Breast epithelium (tissue), 4 donors: ENCODE results near the gene GTF2H2. TPM values are rescaled to one million over a fixed set of nuclear protein-coding genes. Genes with fewer than 3 reads are reported as not detected.
"Not testable (repeated sequence)": the region's sequence is repeated elsewhere in the genome, so short reads cannot be mapped to it uniquely, and the experiment has no call there.

ENCODE experiments used
- DNase-seq, 2 donors: peaks; one replicate each; pipeline ENCODE4 v3.0.0-alpha.2; 2019; ENCODE audit warnings: low spot score in 2 of 2
- H3K27ac ChIP-seq, 2 donors: fragments of 200-600 bp; sonication (generic) in 1 of 2; one replicate each; pipeline ENCODE4 v1.5.1; 2016 to 2019; ENCODE audit warnings: mild to moderate bottlenecking in 1 of 2
- H3K27me3 ChIP-seq, 2 donors: fragments of 200-600 bp; sonication (generic) in 1 of 2; one replicate each; pipeline versions ENCODE4 v1.5.1 to v1.6.0; 2017 to 2019; ENCODE audit warnings: control low read depth in 1 of 2, mild to moderate bottlenecking in 1 of 2
- H3K36me3 ChIP-seq: fragments of 200-600 bp; one replicate; pipeline ENCODE4 v1.5.1; 2019
- H3K4me1 ChIP-seq, 2 donors: fragments of 200-600 bp; sonication (generic); one replicate each; pipeline ENCODE4 v1.5.1; 2016 to 2019; ENCODE audit warnings: control low read depth in 1 of 2
- H3K4me3 ChIP-seq, 3 donors: fragments of 200-600 bp; sonication (generic); 1 replicate in 2 of 3; 2 replicates in 1 of 3; pipeline ENCODE4 v1.5.1; 2016 to 2019; ENCODE audit warnings: mild to moderate bottlenecking in 3 of 3, moderate library complexity in 2 of 3
- H3K9me3 ChIP-seq, 2 donors: fragments of 200-600 bp; sonication (generic) in 1 of 2; one replicate each; pipeline ENCODE4 v1.5.1; 2016 to 2019; ENCODE audit warnings: control low read depth in 1 of 2
- CTCF ChIP-seq, 3 donors: fragments of 450-650 bp; IDR thresholded peaks; one replicate each; pipeline ENCODE4 v1.5.1; 2016 to 2017; ENCODE audit warnings: antibody characterized with exemption in 3 of 3, mild to moderate bottlenecking in 3 of 3, moderate library complexity in 3 of 3
- POLR2A ChIP-seq: fragments of 450-650 bp; IDR thresholded peaks from one replicate; pipeline ENCODE4 v1.6.1; 2016; ENCODE audit warnings: antibody characterized with exemption, mild to moderate bottlenecking, moderate library complexity
- POLR2AphosphoS5 ChIP-seq, 3 donors: sonication (generic); formaldehyde crosslinking; IDR thresholded peaks; one replicate each; pipeline ENCODE4 v1.6.1; 2017; ENCODE audit warnings: antibody characterized with exemption in 3 of 3
- intact Hi-C: fragments of 100-400 bp; cut with DNase I; formaldehyde crosslinking; loops from one replicate; pipeline ENCODE4 v1.15.1; 2023; ENCODE audit warnings: low total_unique reads
- total RNA-seq, 3 donors: library from RNA; depleted of rRNA; stranded (reverse); fragments of >200 nt; gene quantifications; one replicate each; pipeline ENCODE4 v1.1.0, GENCODE V29; 2016

GTF2H2 gene
- total RNA-seq, 3 donors from 2014 or later = 10.7 to 25.3 (median 23.9) TPM

GRCh38 chr5:71011194-71011792 lies 56.2 kb downstream of the GTF2H2 start:
- DNase-seq = peak in 1 of 2 donors; percentile 42
- intact Hi-C loops = no loop called here
- H3K4me3 ChIP-seq = no peak overlapping the region
- no peaks in the 10 kb centered on the region for H3K4me1 ChIP-seq
- no peak overlapping the region for H3K27ac ChIP-seq
- no peaks in the 10 kb centered on the region for H3K9me3 ChIP-seq
- no peaks in the 10 kb centered on the region for H3K36me3 ChIP-seq
- TF ChIP-seq POLR2AphosphoS5 (IDR thresholded peaks at IDR 0.05) (no peak), POLR2A (no peak), CTCF (IDR thresholded peaks at IDR 0.05) (no peak)
- H3K27me3 ChIP-seq = no peaks in the 10 kb centered on the region

- H3K4me3 ChIP-seq, H3K9me3 ChIP-seq, DNase-seq, H3K4me1 ChIP-seq, H3K36me3 ChIP-seq, intact Hi-C loops, H3K27ac ChIP-seq, H3K27me3 ChIP-seq: not testable (repeated sequence)
These were observed 60.5 kb downstream of the GTF2H2 start for GRCh38 chr5:71006983-71007382.

Other genes starting within 250 kb of the GTF2H2 start
- 10 to 100 TPM in 1 of 3 donors, 1 to 10 TPM in 2; 4.8 to 13.1 (median 6.3) TPM for gene SERF1A, start 167.0 kb downstream of the GTF2H2 start, total RNA-seq
- 10 to 100 TPM; 23.7 to 47.5 (median 33.8) TPM for gene SMN1, start 142.6 kb downstream of the GTF2H2 start, total RNA-seq
- 10 to 100 TPM; 23.4 to 70.0 (median 37.7) TPM for gene NAIP, start 42.3 kb downstream of the GTF2H2 start, total RNA-seq